Mucosa of stomach (tissue), 1 donor: ENCODE results near the gene C9orf50.
"Not testable (repeated sequence)": the region's sequence is repeated elsewhere in the genome, so short reads cannot be mapped to it uniquely, and the experiment has no call there.

Experiments
- H3K27me3 ChIP-seq: one replicate; pipeline ENCODE4 v1.7.0; 2013; ENCODE audit warnings: mild to moderate bottlenecking, low read length; ENCODE audit not compliant: control insufficient read depth, insufficient read depth
- H3K36me3 ChIP-seq: one replicate; pipeline ENCODE4 v1.7.0; 2013; ENCODE audit warnings: low read length; ENCODE audit not compliant: control insufficient read depth, insufficient read depth
- H3K4me1 ChIP-seq: one replicate; pipeline ENCODE4 v1.7.0; 2013; ENCODE audit warnings: mild to moderate bottlenecking, low read length; ENCODE audit not compliant: control insufficient read depth, insufficient read depth
- H3K4me3 ChIP-seq: one replicate; pipeline ENCODE4 v1.7.0; 2013; ENCODE audit warnings: low read length
- H3K9ac ChIP-seq: one replicate; pipeline ENCODE4 v1.7.0; 2013; ENCODE audit warnings: mild to moderate bottlenecking, low read length, moderate library complexity
- H3K9me3 ChIP-seq: one replicate; pipeline ENCODE4 v1.7.0; 2013; ENCODE audit warnings: mild to moderate bottlenecking, low read length, moderate library complexity; ENCODE audit not compliant: control insufficient read depth
- donor health status: Pancreatic carcinoma.

Gene C9orf50

GRCh38 chr9:129620669-129621295 lies at the start of gene C9orf50:
Gene C9orf50 (minus strand): TSS chr9:129621101. CDS start chr9:129620574, 527 bp downstream.
- Histone ChIP-seq H3K36me3 (no peaks in the 10 kb centered on the region), H3K4me1 (peaks cover 6% of the 10 kb centered on the region), H3K27me3 (no peaks in the 10 kb centered on the region), H3K4me3 (no peak within 1 kb of the TSS), H3K9ac (peak within 1 kb of the TSS; percentile 25), H3K9me3 (no peaks in the 10 kb centered on the region)

- H3K27me3 ChIP-seq, result peaks cover 9% of the 10 kb centered on the region
- peaks cover 11% of the 10 kb centered on the region for H3K4me1 ChIP-seq
- H3K36me3 ChIP-seq, result no peaks in the 10 kb centered on the region
- H3K9ac ChIP-seq, result no peak overlapping the region
- no peaks in the 10 kb centered on the region for H3K9me3 ChIP-seq
- no peak overlapping the region for H3K4me3 ChIP-seq
Observed at GRCh38 chr9:129669946-129670345, 49.0 kb upstream of the C9orf50 start.

- peaks cover 11% of the 10 kb centered on the region for H3K4me1 ChIP-seq
- peaks cover 13% of the 10 kb centered on the region for H3K27me3 ChIP-seq
- no peak overlapping the region for H3K4me3 ChIP-seq
- H3K36me3 ChIP-seq, result no peaks in the 10 kb centered on the region
- H3K9me3 ChIP-seq, result no peaks in the 10 kb centered on the region
- H3K9ac ChIP-seq, result no peak overlapping the region
Observed at GRCh38 chr9:129669141-129669718, 48.3 kb upstream of the C9orf50 start.

GRCh38 chr9:129667850-129668249 lies 46.9 kb upstream of the C9orf50 start:
- Histone ChIP-seq H3K27me3 (peaks cover 13% of the 10 kb centered on the region), H3K4me3 (no peak overlapping the region), H3K36me3 (no peaks in the 10 kb centered on the region), H3K9me3 (no peaks in the 10 kb centered on the region), H3K9ac (no peak overlapping the region), H3K4me1 (peaks cover 11% of the 10 kb centered on the region)

GRCh38 chr9:129667378-129667777 lies 46.5 kb upstream of the C9orf50 start:
- H3K4me3 ChIP-seq, result no peak overlapping the region
- peaks cover 11% of the 10 kb centered on the region for H3K4me1 ChIP-seq
- no peaks in the 10 kb centered on the region for H3K36me3 ChIP-seq
- H3K9ac ChIP-seq, result no peak overlapping the region
- no peaks in the 10 kb centered on the region for H3K9me3 ChIP-seq
- H3K27me3 ChIP-seq, result peaks cover 13% of the 10 kb centered on the region

- Histone ChIP-seq H3K4me3 (no peak overlapping the region), H3K9ac (no peak overlapping the region), H3K36me3 (no peaks in the 10 kb centered on the region), H3K9me3 (no peaks in the 10 kb centered on the region), H3K27me3 (peaks cover 13% of the 10 kb centered on the region), H3K4me1 (peaks cover 11% of the 10 kb centered on the region)
Observed at GRCh38 chr9:129666575-129666974, 45.7 kb upstream of the C9orf50 start.

GRCh38 chr9:129665814-129666520 lies 45.1 kb upstream of the C9orf50 start:
- Histone ChIP-seq H3K4me1 (peaks cover 11% of the 10 kb centered on the region), H3K36me3 (no peaks in the 10 kb centered on the region), H3K4me3 (no peak overlapping the region), H3K27me3 (peaks cover 13% of the 10 kb centered on the region), H3K9me3 (no peaks in the 10 kb centered on the region), H3K9ac (no peak overlapping the region)

GRCh38 chr9:129665389-129665775 lies 44.5 kb upstream of the C9orf50 start, which contains the start of gene PRRX2:
Gene PRRX2 (plus strand): TSS chr9:129665647. CDS start chr9:129665868, 221 bp downstream.
- Histone ChIP-seq H3K36me3 (no peaks in the 10 kb centered on the region), H3K27me3 (peaks cover 13% of the 10 kb centered on the region), H3K9me3 (no peaks in the 10 kb centered on the region), H3K4me3 (no peak within 1 kb of the TSS), H3K9ac (no peak within 1 kb of the TSS), H3K4me1 (peaks cover 11% of the 10 kb centered on the region)

GRCh38 chr9:129664746-129665388 lies 44.0 kb upstream of the C9orf50 start:
- Histone ChIP-seq H3K4me1 (peaks cover 11% of the 10 kb centered on the region), H3K36me3 (no peaks in the 10 kb centered on the region), H3K4me3 (no peak overlapping the region), H3K27me3 (peaks cover 13% of the 10 kb centered on the region), H3K9me3 (no peaks in the 10 kb centered on the region), H3K9ac (no peak overlapping the region)

- H3K4me3 ChIP-seq, H3K4me1 ChIP-seq, H3K9ac ChIP-seq, H3K36me3 ChIP-seq, H3K9me3 ChIP-seq: not testable (repeated sequence)
- H3K27me3 ChIP-seq, result peaks cover 13% of the 10 kb centered on the region
Observed at GRCh38 chr9:129662239-129662638, 41.3 kb upstream of the C9orf50 start.

GRCh38 chr9:129661029-129661428 lies 40.1 kb upstream of the C9orf50 start:
- no peaks in the 10 kb centered on the region for H3K9me3 ChIP-seq
- H3K4me3 ChIP-seq, result no peak overlapping the region
- peaks cover under 1% of the 10 kb centered on the region for H3K4me1 ChIP-seq
- H3K9ac ChIP-seq, result no peak overlapping the region
- H3K36me3 ChIP-seq, result no peaks in the 10 kb centered on the region
- peaks cover 10% of the 10 kb centered on the region for H3K27me3 ChIP-seq
